Fibroblast of skin of abdomen (primary cell): ENCODE data around the gene ABCA2. TPM values are rescaled to one million over a fixed set of nuclear protein-coding genes. Genes with fewer than 3 reads are reported as not detected.

Experiments used
- DNase-seq: peaks from one replicate; pipeline ENCODE4 v3.0.0-alpha.2; 2013
- polyA plus RNA-seq, 2 experiments: library from polyadenylated mRNA; unstranded; fragments of 120-200 nt; gene quantifications; one replicate each; pipeline ENCODE4 v1.2.1, GENCODE V29; 2013; ENCODE audit not compliant: insufficient read length in 2 of 2

Gene ABCA2, protein sequence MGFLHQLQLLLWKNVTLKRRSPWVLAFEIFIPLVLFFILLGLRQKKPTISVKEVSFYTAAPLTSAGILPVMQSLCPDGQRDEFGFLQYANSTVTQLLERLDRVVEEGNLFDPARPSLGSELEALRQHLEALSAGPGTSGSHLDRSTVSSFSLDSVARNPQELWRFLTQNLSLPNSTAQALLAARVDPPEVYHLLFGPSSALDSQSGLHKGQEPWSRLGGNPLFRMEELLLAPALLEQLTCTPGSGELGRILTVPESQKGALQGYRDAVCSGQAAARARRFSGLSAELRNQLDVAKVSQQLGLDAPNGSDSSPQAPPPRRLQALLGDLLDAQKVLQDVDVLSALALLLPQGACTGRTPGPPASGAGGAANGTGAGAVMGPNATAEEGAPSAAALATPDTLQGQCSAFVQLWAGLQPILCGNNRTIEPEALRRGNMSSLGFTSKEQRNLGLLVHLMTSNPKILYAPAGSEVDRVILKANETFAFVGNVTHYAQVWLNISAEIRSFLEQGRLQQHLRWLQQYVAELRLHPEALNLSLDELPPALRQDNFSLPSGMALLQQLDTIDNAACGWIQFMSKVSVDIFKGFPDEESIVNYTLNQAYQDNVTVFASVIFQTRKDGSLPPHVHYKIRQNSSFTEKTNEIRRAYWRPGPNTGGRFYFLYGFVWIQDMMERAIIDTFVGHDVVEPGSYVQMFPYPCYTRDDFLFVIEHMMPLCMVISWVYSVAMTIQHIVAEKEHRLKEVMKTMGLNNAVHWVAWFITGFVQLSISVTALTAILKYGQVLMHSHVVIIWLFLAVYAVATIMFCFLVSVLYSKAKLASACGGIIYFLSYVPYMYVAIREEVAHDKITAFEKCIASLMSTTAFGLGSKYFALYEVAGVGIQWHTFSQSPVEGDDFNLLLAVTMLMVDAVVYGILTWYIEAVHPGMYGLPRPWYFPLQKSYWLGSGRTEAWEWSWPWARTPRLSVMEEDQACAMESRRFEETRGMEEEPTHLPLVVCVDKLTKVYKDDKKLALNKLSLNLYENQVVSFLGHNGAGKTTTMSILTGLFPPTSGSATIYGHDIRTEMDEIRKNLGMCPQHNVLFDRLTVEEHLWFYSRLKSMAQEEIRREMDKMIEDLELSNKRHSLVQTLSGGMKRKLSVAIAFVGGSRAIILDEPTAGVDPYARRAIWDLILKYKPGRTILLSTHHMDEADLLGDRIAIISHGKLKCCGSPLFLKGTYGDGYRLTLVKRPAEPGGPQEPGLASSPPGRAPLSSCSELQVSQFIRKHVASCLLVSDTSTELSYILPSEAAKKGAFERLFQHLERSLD (N-terminal part only)
- polyA plus RNA-seq (2013, experiment 1 of 2; ENCODE audit: insufficient read length): 21.5 TPM
- 23.6 TPM for polyA plus RNA-seq (2013, experiment 2 of 2; ENCODE audit: insufficient read length)

GRCh38 chr9:137027369-137028262 lies at the start of gene ABCA2:
TSS of gene ABCA2 (minus strand) at chr9:137028237. CDS start at chr9:137028140, 97 bp downstream.
- DNase-seq: no peak

- DNase-seq: peak; percentile 47
These were observed 49.1 kb upstream of the ABCA2 start, which contains the start of gene UAP1L1 for GRCh38 chr9:137077010-137077747. TSS of gene UAP1L1 (plus strand) at chr9:137077517. CDS start at chr9:137077533, 16 bp downstream.

GRCh38 chr9:137076636-137077009 lies 48.6 kb upstream of the ABCA2 start:
- no peak for DNase-seq

DNA sequence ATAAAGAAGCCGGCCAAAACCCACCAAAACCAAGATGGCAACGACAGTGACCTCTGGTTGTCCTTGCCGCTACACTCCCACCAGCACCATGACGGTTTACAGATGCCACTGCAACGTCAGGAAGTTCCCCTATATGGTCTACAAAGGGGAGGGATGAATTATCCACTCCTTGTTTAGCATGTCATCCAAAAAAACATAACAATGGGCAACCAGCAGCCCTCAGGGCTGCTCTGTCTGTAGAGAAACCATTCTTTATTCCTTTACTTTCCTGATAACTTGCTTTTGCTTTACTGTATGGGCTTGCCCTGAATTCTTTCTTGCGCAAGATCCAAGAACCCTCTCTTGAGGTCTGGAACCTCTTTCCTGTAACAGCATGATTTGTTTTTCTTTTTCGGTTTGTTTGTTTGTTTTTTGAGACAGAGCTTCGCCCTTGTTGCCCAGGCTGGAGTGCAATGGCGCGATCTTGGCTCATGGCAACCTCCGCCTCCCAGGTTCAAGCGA lies 47.3 kb upstream of the ABCA2 start:
- DNase-seq: no peak

DNA sequence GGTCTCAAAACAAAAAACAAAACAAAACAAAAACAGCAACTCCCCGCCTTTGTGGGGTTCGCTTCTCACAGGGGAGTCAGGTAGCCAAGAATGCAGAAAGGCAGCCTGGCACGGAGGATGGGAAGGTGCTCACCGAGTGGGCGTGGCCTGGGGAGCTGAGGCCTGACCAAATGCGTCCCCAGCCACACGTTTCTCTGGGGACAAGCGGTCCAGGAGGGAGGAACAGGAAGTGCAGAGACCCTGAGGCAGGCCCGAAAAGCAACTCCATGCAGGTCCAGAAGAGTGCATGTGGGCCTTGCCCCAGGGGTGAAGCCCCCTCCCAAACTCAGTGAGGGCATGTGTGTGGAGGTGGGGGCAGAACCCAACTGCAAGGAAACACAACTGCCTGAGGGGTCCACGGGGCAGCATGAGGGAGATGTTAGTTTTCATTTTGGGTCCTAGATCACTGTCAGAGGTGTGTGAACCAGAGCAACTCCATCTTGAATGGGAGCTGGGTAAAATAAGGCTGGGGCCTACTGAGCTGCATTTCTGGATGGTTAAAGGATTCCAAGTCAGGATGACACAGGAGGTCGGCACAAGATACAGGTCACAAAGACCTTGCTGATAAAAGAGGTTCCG lies 46.7 kb upstream of the ABCA2 start:
- DNase-seq: no peak

GRCh38 chr9:137073992-137074399 lies 46.0 kb upstream of the ABCA2 start:
- no peak for DNase-seq

DNA sequence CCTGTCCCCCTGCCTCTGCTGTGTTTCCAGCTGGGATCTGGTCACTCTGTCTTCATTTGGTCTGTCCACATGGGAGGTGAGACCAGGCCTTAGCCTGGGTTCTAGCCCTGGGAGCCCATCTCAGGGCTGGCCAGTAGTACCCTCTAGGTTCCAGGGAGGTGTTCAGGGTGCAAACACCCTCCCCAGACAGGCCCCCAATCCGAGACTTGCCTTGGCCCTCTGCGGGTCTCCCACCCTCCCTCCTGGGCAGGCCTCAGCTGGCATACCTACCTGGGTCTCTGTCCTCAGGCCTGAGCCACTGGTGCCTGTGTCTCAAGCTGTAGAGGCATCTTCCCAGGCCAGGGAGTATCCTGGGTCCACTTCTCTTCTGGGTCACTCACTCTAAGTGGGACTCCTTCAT lies 43.2 kb upstream of the ABCA2 start:
- no peak for DNase-seq

- no peak for DNase-seq
These were observed 42.9 kb upstream of the ABCA2 start for GRCh38 chr9:137070906-137071275.

- DNase-seq: peak; percentile 81
These were observed 42.3 kb upstream of the ABCA2 start, which contains the start of gene SAPCD2 for GRCh38 chr9:137070201-137070905. TSS of gene SAPCD2 (minus strand) at chr9:137070557. CDS start at chr9:137070460, 97 bp downstream.

DNA sequence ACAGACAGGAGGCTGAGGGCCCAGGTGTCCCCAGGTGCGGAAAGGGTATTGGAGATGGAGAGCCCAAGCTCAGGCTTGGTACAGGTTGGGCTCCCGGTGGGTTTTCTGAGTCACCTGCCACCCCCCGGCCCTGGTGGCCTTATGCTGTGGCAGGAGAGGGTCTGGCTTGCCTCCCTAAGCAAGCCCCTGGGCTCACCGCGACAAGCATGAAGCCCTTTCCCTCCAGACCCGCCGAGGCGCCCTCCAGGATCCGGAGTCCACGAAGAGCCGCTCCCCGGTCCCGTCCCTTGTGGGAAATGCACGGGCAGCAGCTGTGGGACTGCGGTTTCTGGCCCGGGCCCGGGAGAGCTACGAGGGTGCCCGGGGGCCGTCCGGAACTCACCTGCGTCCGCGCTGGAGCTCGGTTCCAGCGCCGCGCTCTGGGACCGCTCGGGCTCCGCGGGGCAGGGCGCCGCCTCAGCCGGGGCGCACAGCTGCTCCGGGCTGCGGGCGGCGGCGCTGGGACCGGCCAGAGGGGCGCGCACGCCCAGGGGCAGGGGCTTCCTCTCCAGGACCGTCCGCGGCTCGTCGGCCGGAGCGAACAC lies 41.6 kb upstream of the ABCA2 start:
- no peak for DNase-seq

DNA sequence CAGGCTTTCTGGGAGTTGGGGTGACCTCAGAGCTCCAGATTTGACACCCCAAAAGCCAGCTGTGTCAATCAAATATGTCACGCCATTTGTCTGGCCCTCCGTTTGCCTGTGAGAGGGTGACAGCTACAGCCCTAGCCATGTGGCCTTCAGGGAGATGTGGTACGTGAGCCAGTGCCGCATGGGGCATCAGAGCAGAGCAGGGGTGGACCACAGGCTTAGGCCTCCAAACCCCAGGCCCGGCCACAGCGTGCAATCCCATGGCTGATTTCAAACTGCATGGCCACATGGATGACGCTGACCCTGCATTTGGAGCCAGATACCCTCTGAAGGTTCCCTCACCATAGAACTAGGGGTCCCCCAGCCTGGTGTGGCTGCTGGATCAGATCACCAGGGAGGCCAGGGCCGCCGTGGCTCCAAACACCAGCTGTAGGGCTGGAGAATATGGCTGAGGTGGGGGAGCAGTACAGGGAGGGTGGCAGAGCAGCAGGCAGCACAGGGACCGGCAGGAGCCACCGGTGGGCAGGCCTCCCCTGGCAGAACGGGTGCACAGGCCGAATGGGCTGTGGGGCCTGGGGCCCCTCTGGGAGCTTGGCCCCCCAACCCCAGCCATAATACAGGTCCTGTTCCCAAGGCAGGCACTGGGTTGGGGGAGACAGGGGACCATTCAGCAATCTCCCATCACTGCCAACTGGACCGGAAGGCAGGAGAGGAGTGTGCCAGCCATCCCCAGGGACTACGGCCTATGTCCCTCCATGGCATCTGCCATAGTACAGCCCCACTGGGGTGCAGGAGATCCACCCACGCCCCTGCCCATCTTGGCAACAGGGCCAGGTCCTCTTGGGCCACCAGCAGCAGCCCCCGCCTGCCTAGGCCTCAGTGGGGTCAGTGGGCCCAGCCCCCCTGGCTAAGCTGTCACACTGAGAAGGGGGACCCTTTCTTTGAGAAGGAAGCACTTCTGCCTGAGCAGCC lies 40.8 kb upstream of the ABCA2 start:
- no peak for DNase-seq

DNA sequence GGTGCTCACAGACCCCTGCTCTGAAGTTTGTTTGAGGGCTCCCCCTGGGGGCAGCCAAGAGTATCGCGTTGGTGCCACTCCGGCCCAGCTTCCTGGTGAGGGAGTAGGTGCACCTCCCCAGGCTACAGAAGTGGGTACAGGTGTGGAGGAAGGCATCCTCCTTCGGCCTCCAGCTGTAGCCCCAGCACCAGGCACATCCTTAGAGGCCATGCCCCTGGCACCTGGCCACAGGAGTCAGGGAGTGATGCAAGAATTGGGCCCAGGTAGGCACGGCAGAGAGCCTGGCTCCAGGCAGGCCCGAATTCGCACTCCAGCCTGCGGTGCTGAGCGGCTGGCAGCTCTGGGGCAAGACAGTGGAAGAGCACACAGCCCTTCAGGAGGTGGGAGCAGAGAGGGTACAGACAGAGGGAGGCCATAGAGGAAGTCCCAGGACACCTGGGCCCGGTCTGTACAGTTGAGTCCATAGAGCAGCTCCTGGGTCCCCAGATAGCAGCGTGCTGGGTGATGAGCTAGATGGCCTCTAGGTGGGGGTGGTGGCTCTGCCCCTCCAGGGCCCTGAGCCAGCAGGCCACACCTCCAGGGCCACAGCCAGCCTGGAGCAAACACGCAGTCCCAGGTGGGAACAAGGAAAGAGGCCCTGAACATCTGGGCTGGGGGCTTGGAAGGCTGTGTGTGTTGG lies 40.0 kb upstream of the ABCA2 start:
- DNase-seq: peak; percentile 68

- DNase-seq: no peak
These were observed 38.2 kb upstream of the ABCA2 start for GRCh38 chr9:137066096-137066861.

GRCh38 chr9:137065336-137065967 lies 37.4 kb upstream of the ABCA2 start:
- DNase-seq: no peak

DNA sequence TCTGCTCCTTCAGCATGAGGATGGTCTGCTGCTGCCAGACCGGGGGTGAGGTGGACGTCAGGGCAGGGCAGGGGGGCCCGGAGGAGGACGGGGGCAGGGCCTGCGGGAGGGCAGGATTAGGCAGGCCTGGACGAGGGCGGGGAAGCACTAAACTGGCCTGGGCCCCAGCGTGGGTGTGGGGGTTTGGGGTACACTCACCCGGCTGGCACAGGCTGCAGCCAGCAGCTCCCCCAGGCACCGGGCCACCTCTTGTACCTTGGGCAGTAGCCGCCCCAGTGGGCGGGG lies 36.8 kb upstream of the ABCA2 start:
- DNase-seq: no peak
